ENCODE measurements around the gene CRY2. TPM values are rescaled to one million over a fixed set of nuclear protein-coding genes. Genes with fewer than 3 reads are reported as not detected.
A peak's percentile ranks its signal among the peaks of the same experiment; 100 is the strongest.
"Not testable (repeated sequence)": the region's sequence is repeated elsewhere in the genome, so short reads cannot be mapped to it uniquely, and the experiment has no call there.

CRY2 gene
- total and polyA plus RNA-seq, 10 of the 15 experiments (the other 5 are each of a cell fraction or from before 2014, with no cell fraction given) = 1.2 to 14.7 (median 8.1) TPM

DNA sequence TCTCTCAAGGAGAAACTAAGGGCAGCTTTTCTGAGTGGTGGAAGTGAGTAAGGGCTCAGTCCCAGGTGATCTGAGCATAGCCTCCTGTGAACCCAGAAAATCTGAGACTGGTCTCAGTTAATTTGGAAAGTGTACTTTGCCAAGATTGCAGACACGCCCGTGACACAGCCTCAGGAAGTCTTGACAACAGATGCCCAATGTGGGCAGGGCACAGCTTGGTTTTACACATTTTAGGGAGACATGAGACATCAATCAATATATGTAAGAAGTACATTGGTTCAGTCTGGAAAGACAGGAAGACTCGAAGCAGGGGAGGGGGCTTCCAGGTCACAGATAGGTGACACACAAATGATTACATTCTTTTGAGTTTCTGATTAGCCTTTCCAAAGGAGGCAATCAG is 13.5 kb upstream of the CRY2 start (continued):
- no peak for TF ChIP-seq CHD2 (IDR thresholded peaks at IDR 0.05; ENCODE audit: borderline replicate concordance, low read depth, low read length)

DNA sequence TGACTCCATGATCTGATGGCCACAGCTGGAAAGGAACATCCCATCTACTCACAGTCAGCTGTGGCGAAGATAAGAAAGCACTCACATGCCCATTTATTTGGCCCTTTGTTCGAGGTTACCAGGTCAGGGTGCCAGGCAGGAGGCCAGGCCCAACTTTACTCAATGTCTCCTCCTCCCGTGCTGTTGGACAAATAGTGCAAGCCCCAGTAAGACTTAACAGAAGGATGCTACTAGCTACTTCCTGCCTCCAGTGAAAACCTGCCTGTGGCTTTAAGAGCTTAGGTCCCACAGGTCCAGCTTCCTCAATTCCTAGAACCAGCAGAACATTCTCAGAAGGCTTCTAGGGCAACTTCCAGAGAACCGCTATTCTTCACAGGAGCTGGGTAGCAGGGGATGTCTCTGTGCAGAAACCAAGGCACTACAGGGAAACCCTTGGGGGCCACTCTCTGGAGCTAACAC is 12.9 kb upstream of the CRY2 start:
- DNase-seq (ENCODE audit: low read depth, low spot score) = no peak
- TF ChIP-seq KAT2A (conservative IDR thresholded peaks at IDR 0.05; ENCODE audit: control insufficient read depth, low read depth, low read length) = no peak
- intact Hi-C loops (cut with micrococcal nuclease; ENCODE audit: unreplicated experiment) (no loop called here), in situ Hi-C loops (cut with MboI) (no loop called here)
- H3K4me2 ChIP-seq (ENCODE audit: control insufficient read depth, insufficient read depth) = no peak overlapping the region
- H2AFZ ChIP-seq (ENCODE audit: control insufficient read depth, low read depth, low read length) = no peak overlapping the region
- SMC1A ChIA-PET (ENCODE audit: uncharacterized antibody, unreplicated experiment) = interaction anchor here (1.0 to 1.5 kb wide), 2 partner anchors 10 to 15 kb away, joined by 3 to 4 read pairs; no protein-coding TSS in a partner anchor
- H3K9me3 ChIP-seq (replicated peaks; ENCODE audit: control insufficient read depth, insufficient read depth, low read length) = no peaks in the 10 kb centered on the region
- CTCF ChIA-PET = interaction anchor here (0.5 to 3.6 kb wide), 6 partner anchors 10 to 203 kb away, joined by 3 to 20 read pairs (median 3); no protein-coding TSS in a partner anchor
- no peaks in the 10 kb centered on the region for H3K4me1 ChIP-seq (ENCODE audit: control insufficient read depth, insufficient read depth, low read length)
- FAIRE-seq = no peak
- H4K20me1 ChIP-seq (ENCODE audit: control insufficient read depth, insufficient read depth) = no peaks in the 10 kb centered on the region
- no peaks in the 10 kb centered on the region for H3K36me3 ChIP-seq (ENCODE audit: control insufficient read depth in 2 of 2, insufficient read depth in 2 of 2, low read length in 1 of 2)
- no TSS peak for BruUV-seq (replicated peaks)
- 17% methylated on average over 4 of the region's 4 CpGs for WGBS (ENCODE audit: insufficient coverage, insufficient replicate concordance, low lambda C conversion rate, missing lambda C conversion rate)
- no peaks in the 10 kb centered on the region for H3K79me2 ChIP-seq (ENCODE audit: control insufficient read depth, insufficient read depth, low read length)
- no peak for ATAC-seq
- RAD21 ChIA-PET (ENCODE audit: unreplicated experiment) = interaction anchor here (1.0 to 1.1 kb wide), 2 partner anchors 9 to 63 kb away, joined by 3 read pairs; no protein-coding TSS in a partner anchor
- H3K27me3 ChIP-seq (replicated peaks in 1 of 2; ENCODE audit: control insufficient read depth in 2 of 2, insufficient read depth in 2 of 2, low read length in 1 of 2) = no peaks in the 10 kb centered on the region; a peak in 1 of 4 replicates
- H3K27ac ChIP-seq (ENCODE audit: control insufficient read depth, insufficient read depth) = no peak overlapping the region
- H3K4me3 ChIP-seq = no peak overlapping the region
- H3K9ac ChIP-seq (ENCODE audit: control insufficient read depth, insufficient read depth, low read length) = no peak overlapping the region
- POLR2A ChIA-PET = interaction anchor here (0.6 to 1.2 kb wide), 4 partner anchors 13 to 1904 kb away, joined by 3 to 4 read pairs (median 3); partner anchors contain the start of genes CRY2 and SLC35C1

DNA sequence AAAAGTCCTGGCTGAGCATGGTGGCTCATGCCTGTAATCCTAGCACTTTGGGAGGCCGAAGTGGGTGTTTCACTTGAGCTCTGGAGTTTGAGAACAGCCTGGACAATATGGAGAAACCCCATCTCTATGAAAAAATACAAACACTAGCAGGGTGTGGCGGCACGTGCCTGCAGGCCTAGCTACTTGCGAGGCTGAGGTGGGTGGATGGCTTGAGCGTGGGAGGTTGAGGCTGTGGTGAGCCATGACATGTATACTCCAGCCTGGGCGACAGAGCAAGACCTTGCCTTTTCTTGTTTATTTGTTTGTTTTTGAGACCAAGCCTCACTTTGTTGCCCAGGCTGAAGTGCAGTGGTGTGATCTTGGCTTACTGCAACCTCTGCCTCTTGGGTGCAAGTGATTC is 8.1 kb upstream of the CRY2 start:
- Histone ChIP-seq H3K36me3 (ENCODE audit: control insufficient read depth in 2 of 2, insufficient read depth in 2 of 2, low read length in 1 of 2) (no peaks in the 10 kb centered on the region), H3K27ac (ENCODE audit: control insufficient read depth, insufficient read depth) (no peak overlapping the region), H3K4me2 (ENCODE audit: control insufficient read depth, insufficient read depth) (no peak overlapping the region), H4K20me1 (ENCODE audit: control insufficient read depth, insufficient read depth) (no peaks in the 10 kb centered on the region), H3K27me3 (replicated peaks in 1 of 2; ENCODE audit: control insufficient read depth in 2 of 2, insufficient read depth in 2 of 2, low read length in 1 of 2) (no peaks in the 10 kb centered on the region), H3K9ac (ENCODE audit: control insufficient read depth, insufficient read depth, low read length) (no peak overlapping the region), H3K79me2 (ENCODE audit: control insufficient read depth, insufficient read depth, low read length) (no peaks in the 10 kb centered on the region), H3K9me3 (replicated peaks; ENCODE audit: control insufficient read depth, insufficient read depth, low read length) (no peaks in the 10 kb centered on the region), H3K4me1 (ENCODE audit: control insufficient read depth, insufficient read depth, low read length) (peaks cover 2% of the 10 kb centered on the region; the same call in 1 of the 2 replicates), H2AFZ (ENCODE audit: control insufficient read depth, low read depth, low read length) (no peak overlapping the region), H3K4me3 (no peak overlapping the region)
- TF ChIP-seq SIN3A (IDR thresholded peaks at IDR 0.05; ENCODE audit: low read depth, low read length) (no peak), BHLHE40 (IDR thresholded peaks at IDR 0.05; ENCODE audit: borderline replicate concordance in 1 of 2, low read depth in 2 of 2, low read length in 1 of 2) (peak in 1 of 2 experiments; percentile 69; a peak in 2 of 4 replicates), EGR1 (IDR thresholded peaks at IDR 0.05; ENCODE audit: borderline replicate concordance in 1 of 2, low read depth in 2 of 2, low read length in 2 of 2) (0 out of 3 replicates have a peak, but pooled peaks of 1 of the 2 experiments have one; percentile 5)
- no peak for DNase-seq (ENCODE audit: low read depth, low spot score)
- ChIA-PET POLR2A (no interaction called here), CTCF (interaction anchor here (0.7 kb wide), 1 partner anchor 237 kb away, joined by 3 read pairs; no protein-coding TSS in a partner anchor), RAD21 (ENCODE audit: unreplicated experiment) (interaction anchor here (0.8 to 1.2 kb wide), 2 partner anchors 22 to 126 kb away, joined by 3 read pairs; no protein-coding TSS in a partner anchor), SMC1A (ENCODE audit: uncharacterized antibody, unreplicated experiment) (no interaction called here)
- WGBS (ENCODE audit: insufficient coverage, insufficient replicate concordance, low lambda C conversion rate, missing lambda C conversion rate) = 32% methylated on average over 6 of the region's 6 CpGs
- no peak for FAIRE-seq
- intact Hi-C loops (cut with micrococcal nuclease; ENCODE audit: unreplicated experiment) = no loop called here
- in situ Hi-C loops (cut with MboI) = no loop called here
- BruUV-seq (replicated peaks) = no TSS peak
- ATAC-seq = no peak

- H3K79me2 ChIP-seq (ENCODE audit: control insufficient read depth, insufficient read depth, low read length); H3K9ac ChIP-seq (ENCODE audit: control insufficient read depth, insufficient read depth, low read length); SMC1A ChIA-PET (ENCODE audit: uncharacterized antibody, unreplicated experiment); RAD21 ChIA-PET (ENCODE audit: unreplicated experiment); POLR2A ChIA-PET; H2AFZ ChIP-seq (ENCODE audit: control insufficient read depth, low read depth, low read length); in situ Hi-C loops (cut with MboI); H3K36me3 ChIP-seq (ENCODE audit: control insufficient read depth in 2 of 2, insufficient read depth in 2 of 2, low read length in 1 of 2); H3K4me2 ChIP-seq (ENCODE audit: control insufficient read depth, insufficient read depth); H3K27ac ChIP-seq (ENCODE audit: control insufficient read depth, insufficient read depth); H3K9me3 ChIP-seq (replicated peaks; ENCODE audit: control insufficient read depth, insufficient read depth, low read length); H3K4me3 ChIP-seq; BruUV-seq (replicated peaks); H4K20me1 ChIP-seq (ENCODE audit: control insufficient read depth, insufficient read depth); FAIRE-seq; ATAC-seq; DNase-seq (ENCODE audit: low read depth, low spot score); H3K4me1 ChIP-seq (ENCODE audit: control insufficient read depth, insufficient read depth, low read length); H3K27me3 ChIP-seq (replicated peaks in 1 of 2; ENCODE audit: control insufficient read depth in 2 of 2, insufficient read depth in 2 of 2, low read length in 1 of 2); CTCF ChIA-PET: not testable (repeated sequence)
- intact Hi-C loops (cut with micrococcal nuclease; ENCODE audit: unreplicated experiment) = loop anchor here (10.0 kb wide), 2 partner anchors 165 to 285 kb away; partner anchors contain the start of gene PHF21A
- 74% methylated on average over 12 of the region's 13 CpGs for WGBS (ENCODE audit: insufficient coverage, insufficient replicate concordance, low lambda C conversion rate, missing lambda C conversion rate)
Observed at GRCh38 chr11:45840251-45840650, 7.0 kb upstream of the CRY2 start.

All from GM12878 (cell line).